ENCODE results near the gene CDK8.
"Not testable (repeated sequence)": the region's sequence is repeated elsewhere in the genome, so short reads cannot be mapped to it uniquely, and the experiment has no call there.

Gene CDK8

GRCh38 chr13:26310003-26310402, 56.1 kb downstream of the CDK8 start:
- no peaks in the 10 kb centered on the region for H3K4me1 ChIP-seq (ENCODE audit: control insufficient read depth, insufficient read depth, low read length, unreplicated experiment)
- no peaks in the 10 kb centered on the region for H3K27me3 ChIP-seq (ENCODE audit: insufficient read depth, low read length)
- H3K79me2 ChIP-seq (ENCODE audit: control insufficient read depth, insufficient read depth, low read length, unreplicated experiment) = peaks cover 31% of the 10 kb centered on the region
- H2AFZ ChIP-seq (ENCODE audit: low read length, unreplicated experiment) = no peak overlapping the region
- no peak overlapping the region for H3K27ac ChIP-seq (ENCODE audit: low read depth, low read length)
- H3K4me3 ChIP-seq (ENCODE audit: low read depth, low read length) = no peak overlapping the region
- H3K36me3 ChIP-seq (ENCODE audit: insufficient read depth, low read length) = no peaks in the 10 kb centered on the region

DNA sequence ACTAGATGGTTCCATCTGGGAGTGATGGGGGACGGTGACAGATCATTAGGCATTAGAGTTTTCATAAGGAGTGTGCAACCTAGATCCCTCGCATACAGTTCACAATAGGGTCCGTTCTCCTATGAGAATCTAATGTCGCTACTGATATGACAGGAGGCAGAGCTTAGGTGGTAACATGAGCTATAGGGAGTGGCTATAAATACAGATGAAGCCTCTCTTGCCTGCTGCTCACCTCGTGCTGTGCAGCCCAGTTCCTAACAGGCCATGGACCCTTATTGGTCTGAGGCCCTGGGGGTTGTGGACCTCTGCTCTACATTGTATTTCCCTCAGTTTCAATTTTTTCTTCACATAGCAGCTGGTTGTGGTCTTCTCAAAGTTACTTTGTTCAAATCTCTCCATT, 56.5 kb downstream of the CDK8 start:
- H3K79me2 ChIP-seq (ENCODE audit: control insufficient read depth, insufficient read depth, low read length, unreplicated experiment) = peaks cover 31% of the 10 kb centered on the region
- no peaks in the 10 kb centered on the region for H3K36me3 ChIP-seq (ENCODE audit: insufficient read depth, low read length)
- H3K27ac ChIP-seq (ENCODE audit: low read depth, low read length) = no peak overlapping the region
- no peak overlapping the region for H3K4me3 ChIP-seq (ENCODE audit: low read depth, low read length)
- no peaks in the 10 kb centered on the region for H3K27me3 ChIP-seq (ENCODE audit: insufficient read depth, low read length)
- H2AFZ ChIP-seq (ENCODE audit: low read length, unreplicated experiment) = no peak overlapping the region
- H3K4me1 ChIP-seq (ENCODE audit: control insufficient read depth, insufficient read depth, low read length, unreplicated experiment) = no peaks in the 10 kb centered on the region

DNA sequence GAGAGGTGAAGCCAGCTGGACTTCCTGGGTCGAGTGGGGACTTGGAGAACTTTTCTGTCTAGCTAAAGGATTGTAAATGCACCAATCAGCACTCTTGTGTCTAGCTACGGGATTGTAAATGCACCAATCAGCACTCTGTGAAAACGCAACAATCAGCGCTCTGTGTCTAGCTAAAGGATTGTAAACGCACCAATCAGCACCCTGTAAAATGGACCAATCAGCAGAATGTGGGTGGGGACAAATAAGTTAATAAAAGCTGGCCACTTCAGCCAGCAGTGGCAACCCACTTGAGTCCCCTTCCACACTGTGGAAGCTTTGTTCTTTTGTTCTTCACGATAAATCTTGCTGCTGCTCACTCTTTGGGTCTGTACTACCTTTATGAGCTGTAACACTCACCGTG, 58.1 kb downstream of the CDK8 start:
- not testable (repeated sequence) for H3K4me1 ChIP-seq (ENCODE audit: control insufficient read depth, insufficient read depth, low read length, unreplicated experiment); H2AFZ ChIP-seq (ENCODE audit: low read length, unreplicated experiment); H3K4me3 ChIP-seq (ENCODE audit: low read depth, low read length); H3K27me3 ChIP-seq (ENCODE audit: insufficient read depth, low read length); H3K27ac ChIP-seq (ENCODE audit: low read depth, low read length); H3K36me3 ChIP-seq (ENCODE audit: insufficient read depth, low read length)
- peaks cover 33% of the 10 kb centered on the region for H3K79me2 ChIP-seq (ENCODE audit: control insufficient read depth, insufficient read depth, low read length, unreplicated experiment)

DNA sequence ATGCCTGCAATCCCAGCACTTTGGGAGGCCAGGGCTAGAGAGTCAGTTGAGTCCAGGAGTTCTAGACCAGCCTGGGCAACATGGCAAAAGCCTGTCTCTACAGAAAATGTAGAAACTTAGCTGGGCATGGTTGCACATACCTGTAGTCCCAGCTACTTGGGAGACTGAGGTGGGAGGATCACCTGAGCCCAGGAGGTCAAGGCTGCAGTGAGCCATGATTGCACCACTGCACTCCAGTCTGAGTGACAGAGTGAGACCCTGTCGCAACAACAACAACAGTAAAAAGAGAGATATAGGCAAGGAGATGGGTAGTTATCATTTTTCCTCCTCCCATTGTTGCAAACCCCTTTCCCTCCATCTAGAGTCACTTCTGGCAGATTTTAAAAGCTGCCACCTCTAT, 62.2 kb downstream of the CDK8 start:
- peaks cover 23% of the 10 kb centered on the region for H3K79me2 ChIP-seq (ENCODE audit: control insufficient read depth, insufficient read depth, low read length, unreplicated experiment)
- not testable (repeated sequence) for H3K4me1 ChIP-seq (ENCODE audit: control insufficient read depth, insufficient read depth, low read length, unreplicated experiment); H3K27ac ChIP-seq (ENCODE audit: low read depth, low read length); H3K4me3 ChIP-seq (ENCODE audit: low read depth, low read length); H3K27me3 ChIP-seq (ENCODE audit: insufficient read depth, low read length); H2AFZ ChIP-seq (ENCODE audit: low read length, unreplicated experiment); H3K36me3 ChIP-seq (ENCODE audit: insufficient read depth, low read length)

- no peak overlapping the region for H3K4me3 ChIP-seq (ENCODE audit: low read depth, low read length)
- H2AFZ ChIP-seq (ENCODE audit: low read length, unreplicated experiment) = no peak overlapping the region
- no peaks in the 10 kb centered on the region for H3K27me3 ChIP-seq (ENCODE audit: insufficient read depth, low read length)
- peaks cover 5% of the 10 kb centered on the region for H3K4me1 ChIP-seq (ENCODE audit: control insufficient read depth, insufficient read depth, low read length, unreplicated experiment)
- no peaks in the 10 kb centered on the region for H3K36me3 ChIP-seq (ENCODE audit: insufficient read depth, low read length)
- H3K27ac ChIP-seq (ENCODE audit: low read depth, low read length) = no peak overlapping the region
- H3K79me2 ChIP-seq (ENCODE audit: control insufficient read depth, insufficient read depth, low read length, unreplicated experiment) = peaks cover 20% of the 10 kb centered on the region
These were observed 66.8 kb downstream of the CDK8 start for GRCh38 chr13:26320766-26321165.

DNA sequence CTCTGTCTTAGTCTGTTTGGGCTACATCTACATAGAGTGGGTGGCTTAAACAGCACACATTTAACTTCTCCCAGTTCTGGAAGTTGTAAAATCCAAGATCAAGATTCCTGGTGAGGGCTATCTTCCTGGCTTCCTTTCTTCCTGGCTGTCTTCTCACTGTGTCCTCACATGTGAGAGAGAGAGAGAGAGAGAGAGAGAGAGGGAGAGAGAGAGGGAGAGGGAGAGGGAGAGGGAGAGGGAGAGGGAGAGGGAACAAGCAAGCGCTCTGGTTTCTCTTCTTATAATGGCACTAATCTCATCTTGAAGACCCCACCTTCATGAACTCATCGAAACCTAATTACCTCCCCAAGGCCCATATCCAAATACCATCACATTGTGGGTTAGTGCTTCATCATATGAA, 69.2 kb downstream of the CDK8 start:
- peaks cover 26% of the 10 kb centered on the region for H3K79me2 ChIP-seq (ENCODE audit: control insufficient read depth, insufficient read depth, low read length, unreplicated experiment)
- H3K36me3 ChIP-seq (ENCODE audit: insufficient read depth, low read length) = no peaks in the 10 kb centered on the region
- H2AFZ ChIP-seq (ENCODE audit: low read length, unreplicated experiment) = no peak overlapping the region
- no peak overlapping the region for H3K27ac ChIP-seq (ENCODE audit: low read depth, low read length)
- peaks cover 9% of the 10 kb centered on the region for H3K4me1 ChIP-seq (ENCODE audit: control insufficient read depth, insufficient read depth, low read length, unreplicated experiment)
- H3K4me3 ChIP-seq (ENCODE audit: low read depth, low read length) = no peak overlapping the region
- H3K27me3 ChIP-seq (ENCODE audit: insufficient read depth, low read length) = no peaks in the 10 kb centered on the region

DNA sequence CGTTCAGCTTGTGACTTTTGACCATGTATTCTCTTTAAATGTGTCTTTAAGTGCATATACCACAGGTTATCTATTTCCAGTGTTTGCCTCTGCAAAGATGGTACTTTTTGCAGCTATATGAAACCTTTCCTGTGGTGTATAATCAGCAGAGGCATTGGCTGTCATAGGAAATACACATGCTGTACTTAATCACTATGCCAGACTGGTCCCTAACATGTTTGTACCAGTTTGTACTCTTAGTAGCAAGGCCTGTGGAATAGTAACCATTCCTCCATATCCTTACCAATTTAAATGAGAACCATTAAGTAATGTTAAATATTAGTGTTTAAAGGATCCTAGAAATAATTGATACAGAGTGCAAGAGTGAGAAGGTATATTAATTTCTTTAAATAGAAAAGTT, 69.8 kb downstream of the CDK8 start:
- Histone ChIP-seq H2AFZ (ENCODE audit: low read length, unreplicated experiment) (no peak overlapping the region), H3K79me2 (ENCODE audit: control insufficient read depth, insufficient read depth, low read length, unreplicated experiment) (peaks cover 29% of the 10 kb centered on the region), H3K36me3 (ENCODE audit: insufficient read depth, low read length) (no peaks in the 10 kb centered on the region), H3K27me3 (ENCODE audit: insufficient read depth, low read length) (no peaks in the 10 kb centered on the region), H3K27ac (ENCODE audit: low read depth, low read length) (no peak overlapping the region), H3K4me1 (ENCODE audit: control insufficient read depth, insufficient read depth, low read length, unreplicated experiment) (peaks cover 9% of the 10 kb centered on the region), H3K4me3 (ENCODE audit: low read depth, low read length) (no peak overlapping the region)

GRCh38 chr13:26324294-26324693, 70.4 kb downstream of the CDK8 start:
- Histone ChIP-seq H3K27ac (ENCODE audit: low read depth, low read length) (no peak overlapping the region), H3K79me2 (ENCODE audit: control insufficient read depth, insufficient read depth, low read length, unreplicated experiment) (peaks cover 29% of the 10 kb centered on the region), H3K4me3 (ENCODE audit: low read depth, low read length) (no peak overlapping the region), H3K36me3 (ENCODE audit: insufficient read depth, low read length) (no peaks in the 10 kb centered on the region), H3K4me1 (ENCODE audit: control insufficient read depth, insufficient read depth, low read length, unreplicated experiment) (peaks cover 9% of the 10 kb centered on the region), H3K27me3 (ENCODE audit: insufficient read depth, low read length) (no peaks in the 10 kb centered on the region), H2AFZ (ENCODE audit: low read length, unreplicated experiment) (no peak overlapping the region)

DNA sequence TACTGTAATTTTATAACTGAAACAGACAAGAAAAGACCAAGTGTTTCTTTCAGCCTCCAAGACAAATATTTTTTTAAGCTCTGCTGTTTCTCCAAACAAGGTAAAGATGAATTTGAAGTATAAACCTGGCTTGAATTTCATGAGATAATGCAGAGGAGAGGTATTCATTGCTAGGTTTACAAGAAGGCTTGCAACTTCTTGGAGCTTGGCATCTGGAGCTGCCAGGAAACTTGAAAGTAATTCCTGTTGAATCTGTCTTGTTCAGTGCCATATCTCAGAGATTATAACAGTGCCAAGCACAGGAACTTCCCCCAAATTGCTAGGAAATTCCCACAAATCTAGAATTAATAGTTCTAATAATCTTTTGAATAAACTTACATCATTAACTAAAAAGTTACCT, 70.9 kb downstream of the CDK8 start:
- Histone ChIP-seq H3K27ac (ENCODE audit: low read depth, low read length) (no peak overlapping the region), H3K27me3 (ENCODE audit: insufficient read depth, low read length) (no peaks in the 10 kb centered on the region), H2AFZ (ENCODE audit: low read length, unreplicated experiment) (no peak overlapping the region), H3K36me3 (ENCODE audit: insufficient read depth, low read length) (no peaks in the 10 kb centered on the region), H3K4me1 (ENCODE audit: control insufficient read depth, insufficient read depth, low read length, unreplicated experiment) (peaks cover 9% of the 10 kb centered on the region), H3K4me3 (ENCODE audit: low read depth, low read length) (no peak overlapping the region), H3K79me2 (ENCODE audit: control insufficient read depth, insufficient read depth, low read length, unreplicated experiment) (peaks cover 30% of the 10 kb centered on the region)

DNA sequence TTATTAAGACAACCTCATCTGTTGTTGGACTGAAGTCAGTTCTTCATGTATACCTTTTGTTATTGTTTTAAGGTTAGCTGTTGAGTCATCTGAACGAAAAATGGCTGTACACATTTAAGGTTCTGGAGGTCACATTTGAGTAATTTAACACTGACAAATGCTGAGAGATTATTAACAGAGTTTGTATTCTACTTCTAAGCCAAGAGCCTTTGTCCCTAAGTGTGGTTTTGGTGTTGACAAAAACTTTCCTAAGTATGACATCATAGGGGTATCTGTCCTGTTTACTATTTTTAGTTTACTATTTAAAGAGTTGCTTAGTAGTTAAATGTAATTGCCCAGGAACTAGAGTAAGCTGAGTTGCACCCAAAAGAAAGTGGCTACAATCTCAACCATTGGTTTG, 71.9 kb downstream of the CDK8 start:
- Histone ChIP-seq H3K79me2 (ENCODE audit: control insufficient read depth, insufficient read depth, low read length, unreplicated experiment) (peaks cover 37% of the 10 kb centered on the region), H3K4me1 (ENCODE audit: control insufficient read depth, insufficient read depth, low read length, unreplicated experiment) (peaks cover 9% of the 10 kb centered on the region)

DNA sequence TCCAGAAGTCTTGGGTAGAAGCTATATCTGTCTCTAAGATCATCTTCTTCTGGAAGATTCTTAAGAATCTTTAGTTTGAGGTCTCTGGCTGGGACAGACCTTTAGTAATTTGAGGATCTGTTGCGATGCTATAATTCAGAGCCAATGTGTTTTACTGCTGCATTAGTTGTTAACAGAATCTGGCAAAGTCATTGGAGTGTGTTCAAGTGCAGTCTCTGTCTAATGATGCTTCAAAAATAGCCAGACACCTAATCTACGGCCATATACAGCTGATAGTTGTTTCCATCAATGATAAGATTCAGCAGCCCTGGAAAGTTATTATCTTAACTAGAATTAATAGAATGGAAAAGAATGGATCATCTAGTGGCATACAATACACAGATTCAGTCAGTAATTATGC, 72.6 kb downstream of the CDK8 start:
- Histone ChIP-seq H3K4me1 (ENCODE audit: control insufficient read depth, insufficient read depth, low read length, unreplicated experiment) (peaks cover 9% of the 10 kb centered on the region), H2AFZ (ENCODE audit: low read length, unreplicated experiment) (no peak overlapping the region), H3K27ac (ENCODE audit: low read depth, low read length) (no peak overlapping the region), H3K4me3 (ENCODE audit: low read depth, low read length) (no peak overlapping the region), H3K79me2 (ENCODE audit: control insufficient read depth, insufficient read depth, low read length, unreplicated experiment) (peaks cover 39% of the 10 kb centered on the region), H3K36me3 (ENCODE audit: insufficient read depth, low read length) (no peaks in the 10 kb centered on the region), H3K27me3 (ENCODE audit: insufficient read depth, low read length) (no peaks in the 10 kb centered on the region)

More for the DNA sequence above, 71.9 kb downstream of the CDK8 start:
- Histone ChIP-seq H3K27ac (ENCODE audit: low read depth, low read length) (no peak overlapping the region), H3K27me3 (ENCODE audit: insufficient read depth, low read length) (no peaks in the 10 kb centered on the region), H3K36me3 (ENCODE audit: insufficient read depth, low read length) (no peaks in the 10 kb centered on the region), H3K4me3 (ENCODE audit: low read depth, low read length) (no peak overlapping the region), H2AFZ (ENCODE audit: low read length, unreplicated experiment) (no peak overlapping the region)

All from ACC112 (cell line).